GM10266 (cell line): ENCODE results near the gene AR.

ENCODE experiments used
- DNase-seq: peaks from one replicate; pipeline ENCODE4 v3.0.0; 2012; ENCODE audit errors: extremely low spot score
- CTCF ChIP-seq: IDR thresholded peaks from 2 replicates; pipeline ENCODE4 v1.5.1; 2012; ENCODE audit warnings: mild to moderate bottlenecking, low read depth; ENCODE audit not compliant: control insufficient read depth, insufficient read depth; ENCODE audit errors: missing control alignments

Gene AR

GRCh38 chrX:67613366-67613765, 69.5 kb downstream of the AR start:
- no peak for TF ChIP-seq CTCF
- no peak for DNase-seq

GRCh38 chrX:67613996-67614395, 70.2 kb downstream of the AR start:
- TF ChIP-seq CTCF = no peak
- no peak for DNase-seq

- no peak for DNase-seq
- no peak for TF ChIP-seq CTCF
These were observed 70.6 kb downstream of the AR start for GRCh38 chrX:67614423-67614822.

GRCh38 chrX:67619253-67619652, 75.4 kb downstream of the AR start:
- no peak for DNase-seq
- no peak for TF ChIP-seq CTCF

GRCh38 chrX:67622053-67622585, 78.3 kb downstream of the AR start:
- TF ChIP-seq CTCF = no peak
- no peak for DNase-seq

GRCh38 chrX:67624325-67624724, 80.5 kb downstream of the AR start:
- TF ChIP-seq CTCF = no peak
- no peak for DNase-seq

- no peak for DNase-seq
- TF ChIP-seq CTCF = no peak
These were observed 91.6 kb downstream of the AR start for GRCh38 chrX:67635424-67635823.
